Hepatocyte (in vitro differentiated cells): ENCODE data around the gene N4BP2L1.

Source experiments
- EZH2 ChIP-seq: fragments of 200-600 bp; sonication (generic); IDR thresholded peaks from 2 replicates; pipeline ENCODE4 v1.6.1; 2016; ENCODE audit warnings: antibody characterized with exemption, mild to moderate bottlenecking, borderline replicate concordance
- EZH2phosphoT487 ChIP-seq: fragments of 200-600 bp; sonication (generic); IDR thresholded peaks from one replicate; pipeline ENCODE4 v1.6.1; 2018; ENCODE audit warnings: antibody characterized with exemption, mild to moderate bottlenecking, low read depth, moderate library complexity; ENCODE audit not compliant: unreplicated experiment, severe bottlenecking
- TF ChIP-seq, protein P1 (sequence below): fragments of 200-600 bp; sonication (generic); IDR thresholded peaks from 2 replicates; pipeline ENCODE4 v1.5.1; 2016; ENCODE audit warnings: antibody characterized with exemption, mild to moderate bottlenecking; ENCODE audit not compliant: poor library complexity

- TF ChIP-seq EZH2 (no peak), EZH2phosphoT487 (no peak)
- TF ChIP-seq, protein P1, sequence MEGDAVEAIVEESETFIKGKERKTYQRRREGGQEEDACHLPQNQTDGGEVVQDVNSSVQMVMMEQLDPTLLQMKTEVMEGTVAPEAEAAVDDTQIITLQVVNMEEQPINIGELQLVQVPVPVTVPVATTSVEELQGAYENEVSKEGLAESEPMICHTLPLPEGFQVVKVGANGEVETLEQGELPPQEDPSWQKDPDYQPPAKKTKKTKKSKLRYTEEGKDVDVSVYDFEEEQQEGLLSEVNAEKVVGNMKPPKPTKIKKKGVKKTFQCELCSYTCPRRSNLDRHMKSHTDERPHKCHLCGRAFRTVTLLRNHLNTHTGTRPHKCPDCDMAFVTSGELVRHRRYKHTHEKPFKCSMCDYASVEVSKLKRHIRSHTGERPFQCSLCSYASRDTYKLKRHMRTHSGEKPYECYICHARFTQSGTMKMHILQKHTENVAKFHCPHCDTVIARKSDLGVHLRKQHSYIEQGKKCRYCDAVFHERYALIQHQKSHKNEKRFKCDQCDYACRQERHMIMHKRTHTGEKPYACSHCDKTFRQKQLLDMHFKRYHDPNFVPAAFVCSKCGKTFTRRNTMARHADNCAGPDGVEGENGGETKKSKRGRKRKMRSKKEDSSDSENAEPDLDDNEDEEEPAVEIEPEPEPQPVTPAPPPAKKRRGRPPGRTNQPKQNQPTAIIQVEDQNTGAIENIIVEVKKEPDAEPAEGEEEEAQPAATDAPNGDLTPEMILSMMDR: no peak
Observed at GRCh38 chr13:32453981-32454380, 26.1 kb upstream of the N4BP2L1 start.
